SJSA1 (cell line): ENCODE data around the gene HOXD3. TPM values are rescaled to one million over a fixed set of nuclear protein-coding genes. Genes with fewer than 3 reads are reported as not detected.
A peak's percentile ranks its signal among the peaks of the same experiment; 100 is the strongest.

Experiments used
- DNase-seq, 2 experiments: peaks; one replicate each; pipeline ENCODE4 v3.0.0-alpha.2; 2015 to 2020; ENCODE audit warnings: low spot score in 2 of 2, low read depth in 1 of 2
- H3K27ac ChIP-seq: fragments of 250-450 bp; sonication (Bioruptor Pico); 2 replicates; pipeline ENCODE4 v1.5.1; 2020; ENCODE audit warnings: mild to moderate bottlenecking, moderate library complexity
- H3K27me3 ChIP-seq: fragments of 250-450 bp; sonication (Bioruptor Pico); replicated peaks from 2 replicates; pipeline ENCODE4 v1.5.1; 2020; ENCODE audit warnings: mild to moderate bottlenecking, moderate library complexity
- H3K36me3 ChIP-seq: fragments of 250-450 bp; sonication (Bioruptor Pico); 2 replicates; pipeline ENCODE4 v1.5.1; 2020; ENCODE audit warnings: mild to moderate bottlenecking
- H3K4me1 ChIP-seq: fragments of 250-450 bp; sonication (Bioruptor Pico); replicated peaks from 2 replicates; pipeline ENCODE4 v1.6.1; 2021; ENCODE audit warnings: mild to moderate bottlenecking
- H3K4me3 ChIP-seq: fragments of 250-450 bp; sonication (Bioruptor Pico); 2 replicates; pipeline ENCODE4 v1.5.1; 2020; ENCODE audit warnings: mild to moderate bottlenecking
- H3K9me3 ChIP-seq: fragments of 250-450 bp; sonication (Bioruptor Pico); replicated peaks from 2 replicates; pipeline ENCODE4 v1.5.1; 2020; ENCODE audit warnings: mild to moderate bottlenecking
- total RNA-seq: library from RNA; depleted of rRNA; stranded (reverse); fragments of >200 nt; shearing (Covaris generic); gene quantifications from 2 replicates; pipeline ENCODE4 v1.2.3, GENCODE V29; 2014

HOXD3 gene
- total RNA-seq, 1 experiment from 2014 or later, result 0.66 TPM

DNA sequence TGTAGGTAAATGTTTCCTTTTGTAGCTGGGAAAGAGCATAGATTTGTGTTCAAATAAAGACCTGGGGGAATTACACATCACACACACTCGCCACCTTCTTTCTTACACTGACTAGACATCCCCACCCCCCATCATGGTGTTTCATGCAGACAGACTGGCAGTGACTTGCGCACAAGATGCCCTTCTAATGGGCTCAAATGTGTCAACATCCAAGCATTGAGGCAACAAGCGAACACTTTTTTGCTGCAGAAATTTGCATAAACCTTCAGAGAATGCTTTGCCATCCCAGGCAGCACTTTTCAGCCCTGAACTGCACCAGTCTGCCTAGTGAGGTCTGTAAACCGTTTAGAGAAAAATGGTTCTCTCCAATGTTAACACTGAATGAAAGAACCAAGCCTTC is 23.1 kb upstream of the HOXD3 start:
- H3K4me1 ChIP-seq, result peaks cover 20% of the 10 kb centered on the region
- no peak overlapping the region for H3K27ac ChIP-seq
- no peaks in the 10 kb centered on the region for H3K9me3 ChIP-seq
- H3K4me3 ChIP-seq, result no peak overlapping the region
- DNase-seq, result no peak
- no peaks in the 10 kb centered on the region for H3K27me3 ChIP-seq
- peaks cover 13% of the 10 kb centered on the region for H3K36me3 ChIP-seq

DNA sequence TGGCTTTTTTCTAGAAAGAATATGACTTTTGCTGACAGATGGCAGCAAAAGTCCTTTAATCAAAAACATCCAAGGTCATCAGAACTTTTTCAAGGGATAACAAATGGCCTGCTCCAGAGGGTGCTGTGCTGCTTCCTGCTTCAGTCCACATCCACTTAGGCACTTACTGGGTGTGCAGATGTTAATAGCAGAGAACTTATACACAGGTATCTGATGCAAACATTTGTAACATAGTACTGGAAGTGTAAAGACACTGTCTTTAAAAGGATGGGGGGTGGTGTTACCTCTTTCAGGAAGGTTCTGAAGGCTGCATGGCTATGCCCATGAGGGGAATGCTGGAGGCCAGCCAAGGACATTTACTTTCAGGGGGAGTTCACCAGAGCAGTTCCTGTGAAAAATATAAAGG is 22.1 kb upstream of the HOXD3 start:
- peak in 1 of 2 experiments; percentile 36 for DNase-seq
- 0 out of 2 replicates have a peak overlapping the region, but pooled peaks have one; percentile 4 for H3K27ac ChIP-seq
- peaks cover 17% of the 10 kb centered on the region for H3K4me1 ChIP-seq
- no peaks in the 10 kb centered on the region for H3K27me3 ChIP-seq
- H3K4me3 ChIP-seq, result no peak overlapping the region
- no peaks in the 10 kb centered on the region for H3K9me3 ChIP-seq
- peaks cover 13% of the 10 kb centered on the region for H3K36me3 ChIP-seq

DNA sequence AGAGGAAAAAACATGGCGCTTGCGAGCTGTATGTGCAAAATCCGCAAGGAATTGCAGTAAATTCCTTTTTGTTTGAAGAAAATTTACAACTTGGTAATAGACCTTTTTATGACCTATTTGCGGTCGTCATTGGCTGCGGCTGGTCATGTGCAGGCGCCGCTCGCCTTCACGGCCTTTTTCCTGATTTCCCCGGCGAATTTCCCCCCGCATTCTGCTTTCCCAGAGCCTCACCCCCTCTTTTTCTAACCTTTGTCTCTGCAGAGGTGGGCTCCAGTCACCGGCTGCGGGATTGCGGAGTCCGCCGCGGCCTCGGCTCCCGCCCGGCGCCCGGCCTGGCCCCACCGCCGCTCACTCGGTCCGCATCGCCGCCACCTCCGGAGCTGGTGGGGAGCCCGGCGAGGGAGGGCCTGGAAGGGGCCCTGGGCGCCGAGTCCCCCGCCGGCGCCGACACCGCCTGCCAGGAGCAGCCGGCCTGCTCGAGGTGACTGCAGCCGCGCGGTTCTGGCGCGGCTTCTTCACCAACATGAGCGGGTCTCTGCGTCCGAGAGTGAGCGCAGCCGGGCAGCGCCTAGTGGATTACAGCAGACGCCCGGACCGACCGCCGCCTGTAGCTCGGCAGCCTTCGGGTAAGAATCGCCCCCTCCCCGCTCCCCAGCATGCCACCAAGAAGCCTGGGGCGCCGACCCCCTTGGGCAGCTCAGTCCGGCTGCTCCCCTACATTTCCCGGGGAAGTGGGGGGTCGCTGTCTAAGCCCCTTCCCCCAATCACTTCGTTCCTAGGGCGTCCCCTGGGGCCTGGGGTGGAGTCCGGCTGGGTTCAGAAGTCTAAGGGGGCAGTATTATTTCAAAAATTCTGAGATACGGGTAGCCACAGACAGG is 20.5 kb upstream of the HOXD3 start:
- H3K36me3 ChIP-seq, result peaks cover 9% of the 10 kb centered on the region
- DNase-seq, result peak in 1 of 2 experiments; percentile 71
- peaks cover 26% of the 10 kb centered on the region for H3K4me1 ChIP-seq
- no peaks in the 10 kb centered on the region for H3K9me3 ChIP-seq
- H3K4me3 ChIP-seq, result peak overlapping the region; percentile 87
- no peaks in the 10 kb centered on the region for H3K27me3 ChIP-seq
- H3K27ac ChIP-seq, result peak overlapping the region; percentile 80

- peak overlapping the region; percentile 87 for H3K4me3 ChIP-seq
Measured at GRCh38 chr2:176137252-176137580, 19.9 kb upstream of the HOXD3 start.

DNA sequence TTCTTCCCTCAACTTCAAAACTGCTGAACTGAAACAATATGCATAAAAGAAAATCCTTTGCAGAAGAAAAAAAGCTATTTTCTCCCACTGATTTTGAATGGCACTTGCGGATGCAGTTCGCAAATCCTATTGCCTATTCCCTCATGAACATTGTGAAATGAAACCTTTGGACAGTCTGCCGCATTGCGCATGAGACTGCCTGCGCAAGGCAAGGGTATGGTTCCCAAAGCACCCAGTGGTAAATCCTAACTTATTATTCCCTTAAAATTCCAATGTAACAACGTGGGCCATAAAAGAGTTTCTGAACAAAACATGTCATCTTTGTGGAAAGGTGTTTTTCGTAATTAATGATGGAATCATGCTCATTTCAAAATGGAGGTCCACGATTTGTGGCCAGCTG is 19.2 kb upstream of the HOXD3 start:
- peaks cover 26% of the 10 kb centered on the region for H3K4me1 ChIP-seq
- H3K4me3 ChIP-seq, result no peak overlapping the region
- DNase-seq, result no peak

More at GRCh38 chr2:176137252-176137580, 19.9 kb upstream of the HOXD3 start:
- DNase-seq, result no peak
- Histone ChIP-seq H3K4me1 (peaks cover 26% of the 10 kb centered on the region), H3K9me3 (no peaks in the 10 kb centered on the region), H3K36me3 (peaks cover 7% of the 10 kb centered on the region; the same call in 1 of the 2 replicates), H3K27ac (peak overlapping the region; percentile 80), H3K27me3 (no peaks in the 10 kb centered on the region)

GRCh38 chr2:176138526-176138922 is 18.6 kb upstream of the HOXD3 start:
- Histone ChIP-seq H3K4me1 (peaks cover 26% of the 10 kb centered on the region), H3K9me3 (no peaks in the 10 kb centered on the region), H3K27me3 (no peaks in the 10 kb centered on the region), H3K27ac (no peak overlapping the region), H3K4me3 (no peak overlapping the region), H3K36me3 (peaks cover 5% of the 10 kb centered on the region; the same call in 1 of the 2 replicates)
- DNase-seq, result no peak

More for the DNA sequence above, 19.2 kb upstream of the HOXD3 start:
- no peaks in the 10 kb centered on the region for H3K9me3 ChIP-seq
- no peak overlapping the region for H3K27ac ChIP-seq
- H3K36me3 ChIP-seq, result peaks cover 5% of the 10 kb centered on the region; the same call in 1 of the 2 replicates
- H3K27me3 ChIP-seq, result no peaks in the 10 kb centered on the region

- H3K36me3 ChIP-seq, result peaks cover 5% of the 10 kb centered on the region; the same call in 1 of the 2 replicates
- H3K4me3 ChIP-seq, result no peak overlapping the region
- no peaks in the 10 kb centered on the region for H3K27me3 ChIP-seq
- peaks cover 26% of the 10 kb centered on the region for H3K4me1 ChIP-seq
- H3K27ac ChIP-seq, result no peak overlapping the region
- H3K9me3 ChIP-seq, result no peaks in the 10 kb centered on the region
- DNase-seq, result no peak
Measured at GRCh38 chr2:176138923-176139660, 18.0 kb upstream of the HOXD3 start.

GRCh38 chr2:176139661-176140512 is 17.2 kb upstream of the HOXD3 start:
- DNase-seq, result no peak
- Histone ChIP-seq H3K27me3 (no peaks in the 10 kb centered on the region), H3K27ac (peak overlapping the region; percentile 67), H3K4me1 (peaks cover 21% of the 10 kb centered on the region), H3K9me3 (no peaks in the 10 kb centered on the region), H3K4me3 (peak overlapping the region; percentile 53), H3K36me3 (no peaks in the 10 kb centered on the region)

GRCh38 chr2:176140513-176141317 is 16.4 kb upstream of the HOXD3 start:
- peaks cover 13% of the 10 kb centered on the region for H3K4me1 ChIP-seq

GRCh38 chr2:176142281-176142680 is 14.8 kb upstream of the HOXD3 start:
- H3K27me3 ChIP-seq, result no peaks in the 10 kb centered on the region
- peaks cover 12% of the 10 kb centered on the region for H3K4me1 ChIP-seq
- H3K4me3 ChIP-seq, result no peak overlapping the region

More at GRCh38 chr2:176140513-176141317, 16.4 kb upstream of the HOXD3 start:
- Histone ChIP-seq H3K4me3 (peak overlapping the region; percentile 53), H3K9me3 (no peaks in the 10 kb centered on the region), H3K27ac (peak overlapping the region; percentile 67), H3K27me3 (no peaks in the 10 kb centered on the region), H3K36me3 (no peaks in the 10 kb centered on the region)
- DNase-seq, result peak; percentile 85 to 94

DNA sequence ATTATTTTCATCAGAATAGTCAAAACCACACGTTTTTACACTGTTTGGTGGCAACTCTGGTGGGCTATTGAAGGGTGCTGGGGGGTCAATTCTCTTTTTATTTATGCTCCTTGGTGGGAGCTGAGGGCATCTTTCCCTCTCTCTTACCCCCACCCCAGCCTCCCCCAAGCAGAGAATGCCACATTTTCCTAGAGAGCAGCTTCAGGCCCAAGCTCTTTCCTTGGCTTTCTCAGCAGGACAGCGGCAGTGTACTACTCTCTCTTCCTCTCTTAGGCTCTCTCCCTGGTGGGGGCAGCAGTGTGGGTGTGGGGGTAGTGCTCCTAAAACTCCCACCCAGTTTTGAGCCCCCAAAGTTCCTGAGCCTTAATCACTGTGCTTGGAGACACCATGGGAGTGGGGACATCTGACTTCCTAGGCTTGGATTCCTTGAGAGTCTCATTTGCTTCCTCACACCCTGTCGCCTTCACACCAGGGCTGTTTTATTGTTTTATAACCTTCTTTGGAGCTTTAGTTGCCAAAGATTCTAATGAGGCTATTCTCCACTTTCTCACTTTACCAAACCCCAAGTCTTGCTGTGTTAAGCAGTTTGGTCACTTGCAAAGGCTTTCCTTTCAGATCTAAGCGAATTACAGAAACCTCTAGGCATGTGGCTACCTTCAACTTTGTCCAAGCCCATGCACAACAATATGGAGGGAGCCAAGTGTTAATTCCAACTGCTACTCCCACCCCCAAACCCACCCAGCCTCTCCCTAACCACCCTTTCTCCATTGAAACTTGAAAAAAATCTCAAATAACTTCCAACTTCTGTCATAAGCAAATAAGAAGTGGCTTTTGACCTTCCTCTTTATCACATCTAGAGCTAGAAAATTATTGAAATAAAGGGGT is 11.8 kb upstream of the HOXD3 start:
- peaks cover 8% of the 10 kb centered on the region for H3K4me1 ChIP-seq
- no peaks in the 10 kb centered on the region; the same call in 1 of the 2 replicates for H3K36me3 ChIP-seq
- no peak overlapping the region for H3K27ac ChIP-seq
- H3K27me3 ChIP-seq, result no peaks in the 10 kb centered on the region
- DNase-seq, result no peak
- no peak overlapping the region for H3K4me3 ChIP-seq
- no peaks in the 10 kb centered on the region for H3K9me3 ChIP-seq

More at GRCh38 chr2:176142281-176142680, 14.8 kb upstream of the HOXD3 start:
- no peak for DNase-seq
- Histone ChIP-seq H3K27ac (no peak overlapping the region), H3K9me3 (no peaks in the 10 kb centered on the region), H3K36me3 (no peaks in the 10 kb centered on the region)

GRCh38 chr2:176146101-176146500 is 11.0 kb upstream of the HOXD3 start:
- H3K27me3 ChIP-seq, result no peaks in the 10 kb centered on the region
- H3K4me1 ChIP-seq, result peaks cover under 1% of the 10 kb centered on the region; the same call in 1 of the 2 replicates

More at GRCh38 chr2:176146101-176146500, 11.0 kb upstream of the HOXD3 start:
- H3K36me3 ChIP-seq, result no peaks in the 10 kb centered on the region; the same call in 1 of the 2 replicates
- no peak overlapping the region for H3K4me3 ChIP-seq
- DNase-seq, result no peak
- H3K9me3 ChIP-seq, result no peaks in the 10 kb centered on the region
- no peak overlapping the region for H3K27ac ChIP-seq
